LNCAP (cell line): ENCODE data around the gene CHD9.

Experiments
- TF ChIP-seq, protein P1 (sequence below): fragments of 450-650 bp; IDR thresholded peaks from 2 replicates; pipeline ENCODE4 v1.5.1; 2017; ENCODE audit warnings: mild to moderate bottlenecking

The CHD9 gene

DNA sequence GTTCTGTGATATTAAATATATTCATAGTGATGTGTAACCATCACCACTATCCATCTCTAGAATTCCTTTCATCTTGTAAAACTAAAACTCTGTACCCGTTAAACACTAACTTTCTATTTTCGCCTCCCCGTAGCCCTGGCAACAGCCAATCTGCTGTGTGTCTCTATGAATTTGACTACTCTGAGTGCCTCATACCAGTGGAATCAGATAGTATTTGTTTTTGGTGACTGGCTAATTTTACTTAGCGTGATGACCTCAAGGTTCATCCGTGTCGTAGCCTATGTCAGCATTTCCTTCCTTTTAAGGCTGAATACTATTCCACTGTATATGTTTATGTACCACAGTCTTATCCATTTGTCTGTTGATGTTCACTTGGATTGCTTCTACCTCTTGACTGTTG, 18.2 kb downstream of the CHD9 start:
- TF ChIP-seq, protein P1, sequence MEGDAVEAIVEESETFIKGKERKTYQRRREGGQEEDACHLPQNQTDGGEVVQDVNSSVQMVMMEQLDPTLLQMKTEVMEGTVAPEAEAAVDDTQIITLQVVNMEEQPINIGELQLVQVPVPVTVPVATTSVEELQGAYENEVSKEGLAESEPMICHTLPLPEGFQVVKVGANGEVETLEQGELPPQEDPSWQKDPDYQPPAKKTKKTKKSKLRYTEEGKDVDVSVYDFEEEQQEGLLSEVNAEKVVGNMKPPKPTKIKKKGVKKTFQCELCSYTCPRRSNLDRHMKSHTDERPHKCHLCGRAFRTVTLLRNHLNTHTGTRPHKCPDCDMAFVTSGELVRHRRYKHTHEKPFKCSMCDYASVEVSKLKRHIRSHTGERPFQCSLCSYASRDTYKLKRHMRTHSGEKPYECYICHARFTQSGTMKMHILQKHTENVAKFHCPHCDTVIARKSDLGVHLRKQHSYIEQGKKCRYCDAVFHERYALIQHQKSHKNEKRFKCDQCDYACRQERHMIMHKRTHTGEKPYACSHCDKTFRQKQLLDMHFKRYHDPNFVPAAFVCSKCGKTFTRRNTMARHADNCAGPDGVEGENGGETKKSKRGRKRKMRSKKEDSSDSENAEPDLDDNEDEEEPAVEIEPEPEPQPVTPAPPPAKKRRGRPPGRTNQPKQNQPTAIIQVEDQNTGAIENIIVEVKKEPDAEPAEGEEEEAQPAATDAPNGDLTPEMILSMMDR: no peak

DNA sequence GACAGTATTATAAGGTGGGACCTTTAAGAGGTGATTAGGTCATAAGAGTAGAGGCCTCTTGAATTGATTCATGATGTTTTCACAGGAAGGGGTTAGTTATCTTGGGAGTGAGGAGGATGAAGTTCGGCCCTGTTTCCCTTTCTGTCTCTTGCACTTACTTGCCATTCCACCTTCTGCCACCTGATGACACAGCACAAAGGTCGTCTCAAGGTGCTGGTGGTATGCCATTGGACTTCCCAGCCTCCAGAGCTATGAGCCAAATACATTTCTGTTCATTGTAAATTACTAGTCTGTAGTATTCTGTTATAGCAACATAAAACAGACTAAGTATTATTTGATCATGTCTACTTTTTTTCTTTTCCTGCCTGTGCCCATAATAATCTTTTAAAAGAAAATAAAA, 23.5 kb downstream of the CHD9 start:
- TF ChIP-seq, protein P1: no peak

DNA sequence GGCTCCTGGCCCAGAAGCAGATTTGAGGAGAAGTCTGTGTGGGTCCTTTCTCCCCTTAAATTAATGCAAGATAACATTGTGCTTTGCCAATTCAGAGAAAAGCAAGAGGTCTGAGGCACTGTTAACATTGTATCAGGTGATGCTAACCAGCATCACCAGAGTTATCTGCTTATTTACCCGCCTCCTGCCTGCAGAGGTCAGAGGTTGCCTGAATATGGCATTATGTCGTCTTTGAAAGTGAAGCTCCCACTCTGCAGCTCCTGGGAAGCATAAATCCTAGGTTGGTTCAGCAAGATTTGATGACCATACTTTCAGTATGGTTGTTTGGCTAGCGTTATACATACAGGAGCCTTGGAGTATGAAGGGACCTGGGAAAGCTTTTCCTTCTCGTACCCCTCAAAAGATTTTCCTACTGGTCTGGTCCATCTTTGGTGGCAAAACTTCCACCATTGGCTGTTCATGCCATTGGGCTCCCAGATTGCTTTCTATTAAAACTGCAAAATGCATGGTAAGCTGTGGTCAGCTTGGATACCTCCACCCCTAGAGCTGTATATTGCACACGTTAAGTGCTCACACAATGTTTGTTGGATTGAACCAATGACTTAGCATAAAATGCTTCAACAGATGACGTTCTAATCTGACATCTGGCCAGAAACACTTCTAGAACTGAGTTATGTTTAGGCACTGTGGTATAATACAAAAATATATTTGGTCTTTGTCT, 24.1 kb downstream of the CHD9 start:
- TF ChIP-seq, protein P1: no peak

DNA sequence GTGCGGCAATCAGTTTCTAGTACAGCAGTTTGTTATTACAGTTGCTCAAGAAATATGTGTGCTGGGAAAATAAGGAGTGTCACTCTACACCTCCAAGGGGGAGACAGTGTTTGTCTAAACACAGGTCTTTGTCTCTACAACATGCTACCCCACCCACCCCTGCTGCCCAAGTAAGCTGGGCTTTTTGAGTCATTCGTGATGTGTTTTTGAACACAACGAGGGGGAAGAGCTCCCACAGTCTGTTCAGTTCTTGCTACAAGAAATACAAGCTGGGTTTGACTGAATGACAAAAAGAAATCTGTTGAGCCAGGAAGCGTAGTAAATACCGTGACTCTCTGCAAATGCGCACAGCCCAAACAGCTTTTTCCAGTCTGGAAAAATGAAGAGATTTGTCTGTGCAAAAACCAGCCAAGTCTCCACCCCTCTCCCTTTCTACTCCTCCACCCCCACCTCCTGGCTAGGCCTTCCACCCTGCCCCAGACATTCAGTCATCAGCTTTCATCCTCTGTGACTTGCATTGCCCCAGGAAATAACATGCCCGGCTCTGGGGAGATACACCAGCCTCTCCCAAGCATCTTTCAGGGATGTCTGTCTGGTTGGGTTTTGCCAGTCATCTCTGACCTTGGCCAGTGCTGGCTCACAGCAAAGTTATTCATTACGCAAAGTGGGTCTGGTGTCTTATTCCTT, 25.7 kb downstream of the CHD9 start:
- TF ChIP-seq, protein P1: no peak

DNA sequence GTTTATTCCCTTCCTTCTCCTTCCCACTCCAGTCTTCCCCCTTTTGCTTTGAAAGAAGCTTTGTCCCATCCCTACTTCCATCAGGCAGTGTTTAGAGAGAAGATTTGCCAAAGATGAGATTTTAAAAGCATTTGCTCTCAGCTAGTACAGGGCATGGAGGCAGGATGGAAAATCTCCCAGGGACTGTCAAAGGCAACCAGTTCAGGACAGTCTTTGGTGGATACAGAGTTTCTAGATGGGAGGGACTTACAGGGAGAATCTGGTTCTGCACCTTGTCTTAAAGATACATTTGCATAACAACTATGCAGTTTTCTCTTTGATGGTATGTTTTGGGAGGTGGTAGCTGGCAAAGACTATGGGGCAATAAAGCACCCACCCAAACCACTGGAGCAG, 26.2 kb downstream of the CHD9 start:
- TF ChIP-seq, protein P1: no peak

DNA sequence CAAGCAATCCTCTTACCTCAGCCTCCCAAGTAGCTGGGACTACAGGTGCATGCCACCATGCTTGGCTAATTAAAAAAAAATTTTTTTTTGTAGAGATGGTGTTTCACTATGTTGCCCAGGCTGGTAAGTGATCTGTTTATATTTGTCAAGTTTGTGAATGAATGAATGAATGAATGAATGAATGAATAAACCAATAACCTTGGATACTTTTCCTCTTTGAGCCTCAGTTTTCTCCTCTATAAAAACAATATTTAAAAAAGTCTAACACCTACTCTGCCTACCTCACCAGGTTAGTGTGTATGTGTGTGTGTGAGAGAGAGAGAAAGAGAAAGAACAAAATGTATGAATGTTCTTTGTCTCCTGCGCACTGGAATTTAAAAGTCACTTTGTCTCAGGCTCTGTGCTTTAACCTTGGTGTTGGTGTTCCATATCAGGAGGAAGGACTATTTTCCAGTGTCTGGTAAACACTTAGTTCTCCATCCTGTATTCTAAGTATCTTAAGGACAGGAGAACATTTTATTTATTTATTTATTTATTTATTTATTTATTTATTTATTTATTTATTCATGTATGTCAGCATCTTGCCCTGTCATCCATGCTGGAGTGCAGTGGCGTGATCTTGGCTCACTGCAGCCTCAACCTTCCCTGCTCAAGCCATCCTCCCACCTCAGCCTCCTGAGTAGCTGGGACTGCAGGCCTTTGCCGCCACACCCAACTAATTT, 27.1 kb downstream of the CHD9 start:
- TF ChIP-seq, protein P1: no peak

DNA sequence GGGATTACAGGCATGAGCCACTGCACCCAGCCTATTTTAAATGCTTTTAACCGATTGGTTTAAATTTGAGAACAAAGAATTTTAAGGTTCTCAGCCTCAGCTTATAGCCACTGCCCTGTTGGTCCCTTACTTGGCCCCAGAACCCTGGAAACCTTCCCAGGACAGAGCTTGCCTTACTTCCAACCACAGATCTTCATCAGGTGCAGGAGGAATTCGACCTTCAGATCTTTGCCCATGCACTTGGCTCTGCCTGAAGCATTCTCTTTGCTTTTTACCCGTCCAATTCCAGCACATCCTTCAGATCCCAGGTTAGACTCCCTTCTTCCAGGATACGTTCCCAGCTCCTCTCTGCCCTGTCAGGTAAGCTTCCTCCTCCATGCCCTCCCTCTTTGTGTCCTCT, 27.7 kb downstream of the CHD9 start:
- TF ChIP-seq, protein P1: no peak
